NCI-H510A treated with DMSO at 0.1 percent for 48 hours (cell line): ENCODE data around the gene GOLGA6D.
"Not testable (repeated sequence)": the region's sequence is repeated elsewhere in the genome, so short reads cannot be mapped to it uniquely, and the experiment has no call there.

ENCODE experiments used
- DNase-seq: peaks from one replicate; lab custom pipeline; 2025; lab: John Stamatoyannopoulos, UW

The GOLGA6D gene

GRCh38 chr15:75278497-75278896 lies 4.1 kb upstream of the GOLGA6D start:
- not testable (repeated sequence) for DNase-seq

- DNase-seq, result not testable (repeated sequence)
Observed at GRCh38 chr15:75284152-75284551, 1.5 kb downstream of the GOLGA6D start.

GRCh38 chr15:75293660-75294059 lies 11.0 kb downstream of the GOLGA6D start:
- DNase-seq, result not testable (repeated sequence)

- not testable (repeated sequence) for DNase-seq
Observed at GRCh38 chr15:75298541-75299310, 16.1 kb downstream of the GOLGA6D start.

- DNase-seq, result not testable (repeated sequence)
Observed at GRCh38 chr15:75299311-75299688, 16.7 kb downstream of the GOLGA6D start.

GRCh38 chr15:75300026-75300425 lies 17.4 kb downstream of the GOLGA6D start:
- DNase-seq, result not testable (repeated sequence)

GRCh38 chr15:75302318-75302717 lies 19.7 kb downstream of the GOLGA6D start:
- no peak for DNase-seq

GRCh38 chr15:75302753-75303152 lies 20.1 kb downstream of the GOLGA6D start:
- DNase-seq, result not testable (repeated sequence)

GRCh38 chr15:75306188-75306587 lies 23.6 kb downstream of the GOLGA6D start:
- no peak for DNase-seq

- DNase-seq, result peak; percentile 71
Observed at GRCh38 chr15:75307778-75308390, 25.2 kb downstream of the GOLGA6D start.

- no peak for DNase-seq
Observed at GRCh38 chr15:75309711-75310110, 27.1 kb downstream of the GOLGA6D start.

GRCh38 chr15:75312548-75312947 lies 29.9 kb downstream of the GOLGA6D start:
- not testable (repeated sequence) for DNase-seq

GRCh38 chr15:75313116-75313845 lies 30.6 kb downstream of the GOLGA6D start:
- no peak for DNase-seq

GRCh38 chr15:75314552-75315290 lies 32.1 kb downstream of the GOLGA6D start:
- no peak for DNase-seq

GRCh38 chr15:75319231-75319897 lies 36.7 kb downstream of the GOLGA6D start:
- not testable (repeated sequence) for DNase-seq

GRCh38 chr15:75321711-75322110 lies 39.1 kb downstream of the GOLGA6D start:
- DNase-seq, result no peak

GRCh38 chr15:75325922-75326321 lies 43.3 kb downstream of the GOLGA6D start:
- DNase-seq, result no peak

- no peak for DNase-seq
Observed at GRCh38 chr15:75327005-75327404, 44.4 kb downstream of the GOLGA6D start.

- no peak for DNase-seq
Observed at GRCh38 chr15:75327491-75327890, 44.9 kb downstream of the GOLGA6D start.

GRCh38 chr15:75328493-75329314 lies 46.1 kb downstream of the GOLGA6D start:
- no peak for DNase-seq

- DNase-seq, result no peak
Observed at GRCh38 chr15:75329571-75329970, 46.9 kb downstream of the GOLGA6D start.
